ENCODE data around the gene PALD1. TPM values are rescaled to one million over a fixed set of nuclear protein-coding genes. Genes with fewer than 3 reads are reported as not detected.

PALD1 gene
- total RNA-seq, 6 experiments from 2014 or later = 0.81 to 2.9 (median 1.3) TPM

- Histone ChIP-seq H3K36me3 (no peaks in the 10 kb centered on the region), H3K4me3 (no peak overlapping the region), H3K27ac (no peak overlapping the region), H3K4me1 (peaks cover 0 to 10% (median 0%) of the 10 kb centered on the region in 4 donors), H3K9me3 (no peaks in the 10 kb centered on the region), H3K27me3 (no peaks in the 10 kb centered on the region)
- TF ChIP-seq, protein P1, sequence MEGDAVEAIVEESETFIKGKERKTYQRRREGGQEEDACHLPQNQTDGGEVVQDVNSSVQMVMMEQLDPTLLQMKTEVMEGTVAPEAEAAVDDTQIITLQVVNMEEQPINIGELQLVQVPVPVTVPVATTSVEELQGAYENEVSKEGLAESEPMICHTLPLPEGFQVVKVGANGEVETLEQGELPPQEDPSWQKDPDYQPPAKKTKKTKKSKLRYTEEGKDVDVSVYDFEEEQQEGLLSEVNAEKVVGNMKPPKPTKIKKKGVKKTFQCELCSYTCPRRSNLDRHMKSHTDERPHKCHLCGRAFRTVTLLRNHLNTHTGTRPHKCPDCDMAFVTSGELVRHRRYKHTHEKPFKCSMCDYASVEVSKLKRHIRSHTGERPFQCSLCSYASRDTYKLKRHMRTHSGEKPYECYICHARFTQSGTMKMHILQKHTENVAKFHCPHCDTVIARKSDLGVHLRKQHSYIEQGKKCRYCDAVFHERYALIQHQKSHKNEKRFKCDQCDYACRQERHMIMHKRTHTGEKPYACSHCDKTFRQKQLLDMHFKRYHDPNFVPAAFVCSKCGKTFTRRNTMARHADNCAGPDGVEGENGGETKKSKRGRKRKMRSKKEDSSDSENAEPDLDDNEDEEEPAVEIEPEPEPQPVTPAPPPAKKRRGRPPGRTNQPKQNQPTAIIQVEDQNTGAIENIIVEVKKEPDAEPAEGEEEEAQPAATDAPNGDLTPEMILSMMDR (IDR thresholded peaks at IDR 0.05) = no peak
- TF ChIP-seq POLR2A (IDR thresholded peaks at IDR 0.05) = no peak
- ATAC-seq (no peak), DNase-seq (no peak)
- WGBS (ENCODE audit: insufficient coverage, low coverage, low lambda C conversion rate, missing lambda C conversion rate) = 64% methylated on average over 13 of the region's 29 CpGs
- intact Hi-C loops (cut with DNase I) = loop anchor here in 1 of 2 donors (5.0 to 10.0 kb wide), 2 partner anchors 77 to 295 kb away; no protein-coding TSS in a partner anchor
Measured at GRCh38 chr10:70459774-70460490, 18.6 kb upstream of the PALD1 start.

- no peak overlapping the region for H3K4me3 ChIP-seq
- intact Hi-C loops (cut with DNase I) = loop anchor here in 1 of 2 donors (5.0 to 10.0 kb wide), 2 partner anchors 76 to 293 kb away; no protein-coding TSS in a partner anchor
- TF ChIP-seq, protein P1 (IDR thresholded peaks at IDR 0.05) = peak; percentile 71 to 86 (median 78)
- TF ChIP-seq POLR2A (IDR thresholded peaks at IDR 0.05) = no peak
- 34% methylated on average over 9 of the region's 13 CpGs for WGBS (ENCODE audit: insufficient coverage, low coverage, low lambda C conversion rate, missing lambda C conversion rate)
- no peaks in the 10 kb centered on the region for H3K9me3 ChIP-seq
- H3K36me3 ChIP-seq = no peaks in the 10 kb centered on the region
- H3K27me3 ChIP-seq = no peaks in the 10 kb centered on the region
- H3K4me1 ChIP-seq = peaks cover 0 to 10% (median 0%) of the 10 kb centered on the region in 4 donors
- H3K27ac ChIP-seq = no peak overlapping the region
- ATAC-seq (peak; percentile 78 to 83 (median 80)), DNase-seq (peak in 2 of 3 donors; percentile 46 to 61)
Measured at GRCh38 chr10:70461397-70462348, 16.9 kb upstream of the PALD1 start.

DNA sequence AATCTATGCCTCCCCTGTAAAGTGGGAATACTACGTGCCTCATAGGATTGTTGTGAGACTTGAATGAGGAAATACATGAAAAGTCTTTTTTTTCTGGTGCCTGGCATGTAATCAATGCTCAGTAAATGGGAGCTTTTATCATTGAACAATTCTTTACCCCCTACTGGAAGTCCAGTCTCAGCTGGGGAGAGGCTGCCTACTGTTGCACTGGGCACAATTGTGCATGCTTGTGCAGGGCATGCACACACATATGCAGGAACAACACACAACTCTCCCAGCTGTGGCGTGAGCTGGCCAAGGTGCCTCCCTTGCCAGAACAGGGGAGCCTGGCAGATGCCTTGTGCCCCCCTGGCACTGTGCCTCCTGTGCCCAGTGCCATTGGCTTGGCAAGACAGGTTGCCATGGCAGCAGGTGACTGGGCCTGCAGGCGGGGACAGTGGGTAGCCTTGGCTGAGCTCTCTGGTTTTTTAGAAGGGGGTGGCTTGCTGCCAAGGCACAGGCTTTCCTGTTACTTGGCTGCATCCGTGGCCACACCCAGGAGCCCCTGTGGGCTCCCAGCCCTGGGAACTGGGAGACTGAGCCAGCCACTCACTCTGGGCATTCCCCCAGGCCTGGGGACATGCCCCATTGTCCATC lies 16.1 kb upstream of the PALD1 start:
- H3K36me3 ChIP-seq = no peaks in the 10 kb centered on the region
- H3K27ac ChIP-seq = no peak overlapping the region
- no peaks in the 10 kb centered on the region for H3K9me3 ChIP-seq
- intact Hi-C loops (cut with DNase I) = loop anchor here in 1 of 2 donors (5.0 to 10.0 kb wide), 2 partner anchors 75 to 292 kb away; no protein-coding TSS in a partner anchor
- H3K4me1 ChIP-seq = peaks cover 0 to 10% (median 0%) of the 10 kb centered on the region in 4 donors
- ATAC-seq (peak in 2 of 4 donors; percentile 7 to 33), DNase-seq (no peak)
- no peak for TF ChIP-seq POLR2A (IDR thresholded peaks at IDR 0.05)
- TF ChIP-seq, protein P1 (IDR thresholded peaks at IDR 0.05) = no peak
- 41% methylated on average over 2 of the region's 4 CpGs for WGBS (ENCODE audit: insufficient coverage, low coverage, low lambda C conversion rate, missing lambda C conversion rate)
- no peak overlapping the region for H3K4me3 ChIP-seq
- H3K27me3 ChIP-seq = no peaks in the 10 kb centered on the region

DNA sequence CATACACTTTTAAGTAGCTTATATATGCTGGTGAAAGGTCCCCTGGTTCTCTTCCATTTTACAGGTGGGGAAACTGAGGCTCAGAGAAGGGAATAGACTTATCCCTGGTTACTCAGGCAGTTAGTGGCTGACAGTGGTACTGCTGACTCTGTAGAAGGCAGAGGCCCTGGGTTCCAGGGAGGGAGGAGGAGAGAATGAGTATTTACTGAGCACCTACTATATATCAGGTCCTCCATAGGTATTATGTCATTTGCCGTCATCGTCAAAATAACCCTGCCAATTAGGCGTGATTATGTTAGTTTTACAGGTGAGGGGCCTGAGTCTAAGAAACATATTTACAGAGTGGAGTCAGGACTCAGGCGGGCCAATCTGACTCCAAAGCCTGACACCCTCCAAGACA lies 13.3 kb upstream of the PALD1 start:
- WGBS (ENCODE audit: insufficient coverage, low coverage, low lambda C conversion rate, missing lambda C conversion rate) = 80% methylated on average over 1 of the region's 4 CpGs
- Histone ChIP-seq H3K27ac (no peak overlapping the region), H3K27me3 (no peaks in the 10 kb centered on the region), H3K36me3 (no peaks in the 10 kb centered on the region), H3K4me3 (no peak overlapping the region), H3K4me1 (no peaks in the 10 kb centered on the region), H3K9me3 (no peaks in the 10 kb centered on the region)
- TF ChIP-seq, protein P1 (IDR thresholded peaks at IDR 0.05) = no peak
- no peak for TF ChIP-seq POLR2A (IDR thresholded peaks at IDR 0.05)
- intact Hi-C loops (cut with DNase I) = loop anchor here (5.0 to 10.0 kb wide), 2 partner anchors 72 to 290 kb away; no protein-coding TSS in a partner anchor
- DNase-seq = no peak
- no peak for ATAC-seq

Measured in right lobe of liver (tissue), 6 donors.